KOPT-K1 (cell line): ENCODE data around the gene SNX27.
"Not testable (repeated sequence)": the region's sequence is repeated elsewhere in the genome, so short reads cannot be mapped to it uniquely, and the experiment has no call there.

Experiments used
- H3K27ac ChIP-seq: fragments of 200-600 bp; sonication (generic); 2 replicates; pipeline ENCODE4 v1.5.1; 2016; ENCODE audit warnings: antibody characterized with exemption, mild to moderate bottlenecking, low read depth, low read length; ENCODE audit not compliant: poor library complexity, severe bottlenecking
- H3K36me3 ChIP-seq: fragments of 200-600 bp; sonication (generic); 2 replicates; pipeline ENCODE4 v1.5.1; 2017; ENCODE audit warnings: antibody characterized with exemption, mild to moderate bottlenecking, low read length, moderate library complexity; ENCODE audit not compliant: insufficient read depth
- H3K9me3 ChIP-seq: fragments of 200-600 bp; sonication (generic); 2 replicates; pipeline ENCODE4 v1.5.1; 2017; ENCODE audit warnings: antibody characterized with exemption, low read length, mild to moderate bottlenecking; ENCODE audit not compliant: insufficient read depth, poor library complexity, severe bottlenecking

The SNX27 gene

DNA sequence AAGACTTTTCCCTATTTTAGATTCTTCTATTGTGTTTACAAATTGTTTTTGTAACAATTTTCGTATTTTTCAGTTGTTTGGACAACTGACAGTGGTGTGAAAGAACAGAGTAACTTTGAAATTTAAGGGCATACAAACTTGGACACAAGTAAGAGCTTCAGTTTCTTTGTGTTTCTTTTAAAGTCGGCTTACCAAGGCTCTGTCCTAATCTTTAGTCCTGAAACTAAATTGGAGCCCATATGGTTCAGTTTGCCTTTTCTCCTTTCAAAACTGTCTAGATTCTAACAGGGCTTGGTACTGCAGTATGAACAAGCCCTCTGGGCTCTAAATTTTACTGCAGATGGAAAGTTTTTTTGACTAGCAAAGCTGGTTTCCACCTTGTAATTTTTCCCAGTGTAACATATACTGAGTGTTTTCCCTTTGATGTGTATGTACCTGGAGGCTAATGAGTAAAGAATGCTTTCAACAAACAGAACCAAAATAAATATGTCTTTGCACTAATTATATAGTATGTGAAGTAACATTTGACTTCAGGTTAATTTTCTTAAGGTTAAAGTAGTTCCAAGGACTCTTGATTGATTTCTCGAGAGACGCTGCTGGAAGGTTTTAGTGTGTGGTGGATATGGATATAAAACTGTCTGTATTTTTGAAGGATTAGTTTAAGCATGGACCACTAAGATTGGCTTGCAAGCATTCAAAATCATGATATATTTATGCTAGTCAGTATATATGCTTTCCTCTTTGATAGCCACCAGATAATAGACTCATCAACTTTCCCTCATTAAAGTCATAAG is 4.1 kb downstream of the SNX27 start:
- Histone ChIP-seq H3K36me3 (peaks cover 4% of the 10 kb centered on the region), H3K27ac (no peak overlapping the region), H3K9me3 (no peaks in the 10 kb centered on the region)

- no peak overlapping the region for H3K27ac ChIP-seq
- no peaks in the 10 kb centered on the region for H3K9me3 ChIP-seq
- peaks cover 4% of the 10 kb centered on the region for H3K36me3 ChIP-seq
Measured at GRCh38 chr1:151616505-151616849, 4.6 kb downstream of the SNX27 start.

- Histone ChIP-seq H3K27ac (no peak overlapping the region), H3K9me3 (no peaks in the 10 kb centered on the region), H3K36me3 (peaks cover 4% of the 10 kb centered on the region)
Measured at GRCh38 chr1:151618003-151618402, 6.2 kb downstream of the SNX27 start.

- Histone ChIP-seq H3K9me3 (no peaks in the 10 kb centered on the region), H3K36me3 (peaks cover 4% of the 10 kb centered on the region), H3K27ac (no peak overlapping the region)
Measured at GRCh38 chr1:151618470-151618869, 6.6 kb downstream of the SNX27 start.

DNA sequence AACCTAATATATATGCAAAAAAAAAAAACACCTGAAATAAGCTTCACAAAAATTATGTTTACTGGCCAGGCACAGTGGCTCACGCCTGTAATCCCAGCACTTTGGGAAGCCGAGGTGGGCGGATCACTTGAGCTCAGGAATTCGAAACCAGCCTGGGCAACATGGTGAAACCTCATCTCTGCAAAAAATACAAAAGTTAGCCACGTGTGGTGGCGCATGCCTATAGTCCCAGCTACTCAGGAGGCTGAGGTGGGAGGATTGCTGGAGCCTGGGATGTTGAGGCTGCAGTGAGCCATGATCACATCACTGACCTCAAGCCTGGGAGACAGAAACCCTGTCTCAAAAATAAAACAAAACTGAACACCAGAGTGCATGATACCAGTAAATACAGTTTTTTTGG is 7.1 kb downstream of the SNX27 start:
- H3K36me3 ChIP-seq, H3K27ac ChIP-seq, H3K9me3 ChIP-seq: not testable (repeated sequence)

DNA sequence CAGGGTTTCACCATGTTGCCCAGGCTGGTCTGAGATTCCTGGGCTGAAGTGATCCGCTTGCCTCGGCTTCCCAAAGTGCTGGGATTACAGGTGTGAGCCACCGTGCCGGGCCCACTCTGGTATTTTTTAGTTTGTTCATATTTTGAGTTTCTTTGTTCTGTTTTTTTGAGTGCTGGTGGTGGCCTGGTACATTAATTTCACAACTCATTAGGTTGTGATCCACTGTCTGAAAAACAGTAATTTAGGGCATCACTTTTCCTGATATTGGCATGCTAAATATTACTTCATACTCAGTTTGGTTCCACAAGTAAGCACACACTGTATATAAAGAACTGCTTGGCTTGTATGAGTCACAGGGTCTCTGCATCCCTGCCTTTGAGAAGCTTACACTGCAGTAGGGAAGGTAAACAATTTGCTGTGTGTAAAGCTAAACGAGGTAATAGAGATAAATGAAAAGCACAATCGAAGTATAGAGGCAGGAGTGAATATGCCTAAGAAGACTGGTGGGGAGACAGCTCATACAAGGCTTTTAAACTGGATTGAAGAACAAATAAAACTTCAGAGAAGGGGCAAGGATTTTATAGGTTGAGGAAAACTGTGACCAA is 7.7 kb downstream of the SNX27 start:
- Histone ChIP-seq H3K27ac (no peak overlapping the region), H3K9me3 (no peaks in the 10 kb centered on the region), H3K36me3 (peaks cover 4% of the 10 kb centered on the region)

- Histone ChIP-seq H3K9me3 (no peaks in the 10 kb centered on the region), H3K36me3 (no peaks in the 10 kb centered on the region; the same call in 1 of the 2 replicates), H3K27ac (no peak overlapping the region)
Measured at GRCh38 chr1:151620286-151620685, 8.4 kb downstream of the SNX27 start.

GRCh38 chr1:151621351-151621750 is 9.5 kb downstream of the SNX27 start:
- Histone ChIP-seq H3K9me3 (no peaks in the 10 kb centered on the region), H3K27ac (no peak overlapping the region), H3K36me3 (no peaks in the 10 kb centered on the region; the same call in 1 of the 2 replicates)

DNA sequence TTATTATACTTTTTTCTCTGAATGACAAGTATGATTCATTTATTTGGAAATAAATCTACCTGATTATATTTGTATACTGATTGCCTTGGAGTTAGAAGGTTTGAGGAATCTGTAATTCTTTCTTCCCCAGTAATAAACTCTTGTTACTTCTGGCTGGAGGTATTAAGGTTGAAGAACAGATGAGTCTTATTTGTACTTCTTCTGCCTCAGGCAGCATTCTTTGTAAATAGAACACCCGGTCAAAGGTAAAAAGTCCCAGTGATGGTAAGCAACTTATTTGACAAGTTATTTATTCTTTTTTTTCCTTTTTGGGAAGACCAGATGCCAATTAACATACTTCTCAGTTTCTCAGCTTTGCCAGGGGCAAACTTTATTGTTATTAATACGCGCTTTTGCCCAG is 12.9 kb downstream of the SNX27 start:
- Histone ChIP-seq H3K27ac (no peak overlapping the region), H3K9me3 (no peaks in the 10 kb centered on the region), H3K36me3 (no peaks in the 10 kb centered on the region)

GRCh38 chr1:151626740-151627334 is 15.0 kb downstream of the SNX27 start:
- H3K36me3 ChIP-seq, result no peaks in the 10 kb centered on the region
- H3K27ac ChIP-seq, result no peak overlapping the region
- H3K9me3 ChIP-seq, result no peaks in the 10 kb centered on the region

GRCh38 chr1:151629278-151629677 is 17.4 kb downstream of the SNX27 start:
- H3K9me3 ChIP-seq, result no peaks in the 10 kb centered on the region
- H3K36me3 ChIP-seq, result no peaks in the 10 kb centered on the region
- H3K27ac ChIP-seq, result no peak overlapping the region

DNA sequence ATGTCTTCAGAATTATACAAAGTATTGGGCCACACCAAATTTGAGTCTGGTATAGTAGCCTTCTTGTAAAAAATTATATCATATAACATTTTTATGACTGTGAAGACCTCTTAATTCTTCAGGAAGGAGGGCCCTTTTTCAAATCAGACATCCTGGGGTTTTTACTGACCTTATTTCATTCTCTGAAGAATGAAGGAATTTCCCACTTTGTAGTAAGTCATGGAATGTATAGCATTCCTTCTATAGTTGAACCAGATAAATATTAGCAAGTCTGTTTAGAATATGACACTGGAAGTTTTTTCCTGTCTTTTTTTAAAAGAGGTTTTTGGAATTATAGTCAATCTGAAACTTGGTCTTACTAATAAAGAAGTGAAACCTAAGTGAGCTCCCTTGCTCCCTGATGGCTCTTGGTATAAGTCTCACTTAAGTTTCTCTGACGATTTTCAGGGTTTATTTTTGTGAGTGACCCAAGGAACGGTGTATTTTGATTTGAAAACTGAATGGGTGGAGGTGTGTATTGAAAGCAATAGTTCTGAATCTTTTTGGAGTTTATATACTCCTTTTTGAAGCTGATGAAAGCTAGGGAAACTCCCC is 23.7 kb downstream of the SNX27 start:
- H3K36me3 ChIP-seq, result peaks cover 16% of the 10 kb centered on the region; the same call in 1 of the 2 replicates
- no peaks in the 10 kb centered on the region for H3K9me3 ChIP-seq
- no peak overlapping the region for H3K27ac ChIP-seq

DNA sequence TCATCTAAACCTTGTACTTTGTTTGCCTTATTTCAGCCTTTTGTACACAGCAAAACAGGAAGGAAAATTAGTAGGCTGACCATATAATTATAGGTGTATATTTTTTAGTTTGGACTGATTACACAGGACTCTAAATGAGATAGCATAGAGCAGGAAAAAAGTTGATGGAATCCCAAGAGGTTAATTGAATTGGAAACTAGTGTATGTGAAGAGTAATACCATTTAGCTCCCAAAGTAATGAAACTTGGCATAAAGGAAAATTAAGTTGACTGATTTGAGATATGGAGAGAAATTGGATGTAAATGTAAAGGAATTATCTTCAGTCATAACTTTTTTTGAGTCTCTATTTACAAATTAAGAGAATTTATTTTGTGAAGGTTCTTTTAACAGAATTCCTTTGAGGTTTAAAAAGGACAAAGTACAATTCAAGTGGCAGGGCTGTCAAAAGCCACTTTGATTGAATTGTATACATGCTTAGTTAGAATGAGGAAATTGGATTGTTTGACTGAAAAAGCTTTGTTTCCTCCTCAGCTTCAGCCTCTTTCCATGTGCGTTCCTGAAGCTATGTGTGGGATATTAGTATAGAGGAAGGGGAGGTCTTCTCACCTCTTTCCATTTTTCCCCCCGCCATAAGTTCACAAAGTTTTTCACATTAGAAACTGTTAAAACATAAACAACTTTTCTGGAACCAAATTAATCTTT is 26.4 kb downstream of the SNX27 start:
- Histone ChIP-seq H3K36me3 (peaks cover 20% of the 10 kb centered on the region; the same call in 1 of the 2 replicates), H3K9me3 (no peaks in the 10 kb centered on the region), H3K27ac (no peak overlapping the region)

GRCh38 chr1:151638812-151639211 is 27.0 kb downstream of the SNX27 start:
- Histone ChIP-seq H3K36me3 (peaks cover 20% of the 10 kb centered on the region; the same call in 1 of the 2 replicates), H3K9me3 (no peaks in the 10 kb centered on the region), H3K27ac (no peak overlapping the region)

GRCh38 chr1:151639466-151639865 is 27.6 kb downstream of the SNX27 start:
- H3K9me3 ChIP-seq, result no peaks in the 10 kb centered on the region
- peaks cover 20% of the 10 kb centered on the region; the same call in 1 of the 2 replicates for H3K36me3 ChIP-seq
- no peak overlapping the region for H3K27ac ChIP-seq
